LNCAP (cell line): ENCODE results near the gene TM2D3.
A peak's percentile ranks its signal among the peaks of the same experiment; 100 is the strongest.

ENCODE experiments used
- CTCF ChIP-seq: fragments of 450-650 bp; IDR thresholded peaks from 2 replicates; pipeline ENCODE4 v1.5.1; 2017; ENCODE audit warnings: mild to moderate bottlenecking

TM2D3 gene

GRCh38 chr15:101641894-101642293 is 10.3 kb downstream of the TM2D3 start:
- TF ChIP-seq CTCF, result no peak

- peak; percentile 94 for TF ChIP-seq CTCF
These were observed 10.9 kb downstream of the TM2D3 start for GRCh38 chr15:101641129-101641764.

GRCh38 chr15:101639667-101640066 is 12.5 kb downstream of the TM2D3 start:
- TF ChIP-seq CTCF, result no peak

GRCh38 chr15:101637919-101638318 is 14.3 kb downstream of the TM2D3 start:
- no peak for TF ChIP-seq CTCF

GRCh38 chr15:101637516-101637915 is 14.7 kb downstream of the TM2D3 start:
- TF ChIP-seq CTCF, result no peak

- no peak for TF ChIP-seq CTCF
These were observed 15.1 kb downstream of the TM2D3 start for GRCh38 chr15:101637038-101637437.

- TF ChIP-seq CTCF, result no peak
These were observed 16.0 kb downstream of the TM2D3 start for GRCh38 chr15:101635944-101636727.
